Retina (tissue), 1 donor: Measurements from ENCODE around the gene CNGA1.
"Not testable (repeated sequence)": the region's sequence is repeated elsewhere in the genome, so short reads cannot be mapped to it uniquely, and the experiment has no call there.

ENCODE experiments used
- DNase-seq: peaks from one replicate; pipeline ENCODE4 v3.0.0-alpha.2; 2016

The CNGA1 gene

DNA sequence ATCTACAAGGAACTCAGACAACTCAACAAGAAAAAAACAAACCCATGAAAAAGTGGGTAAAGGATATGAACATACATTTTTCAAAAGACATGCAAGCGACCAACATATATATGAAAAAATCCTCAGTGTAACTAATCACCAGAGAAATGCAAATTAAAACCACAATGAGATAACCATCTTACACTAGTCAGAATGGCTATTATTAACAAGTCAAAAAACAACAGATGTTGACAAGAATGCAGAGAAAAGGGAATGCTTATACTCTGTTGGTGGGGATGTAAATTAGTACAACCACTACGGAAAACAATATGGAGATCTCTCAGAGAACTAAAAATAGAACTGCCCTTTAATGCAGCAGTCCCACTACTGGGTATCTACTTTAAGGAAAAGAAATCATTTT lies 12.2 kb upstream of the CNGA1 start:
- DNase-seq, result no peak

DNA sequence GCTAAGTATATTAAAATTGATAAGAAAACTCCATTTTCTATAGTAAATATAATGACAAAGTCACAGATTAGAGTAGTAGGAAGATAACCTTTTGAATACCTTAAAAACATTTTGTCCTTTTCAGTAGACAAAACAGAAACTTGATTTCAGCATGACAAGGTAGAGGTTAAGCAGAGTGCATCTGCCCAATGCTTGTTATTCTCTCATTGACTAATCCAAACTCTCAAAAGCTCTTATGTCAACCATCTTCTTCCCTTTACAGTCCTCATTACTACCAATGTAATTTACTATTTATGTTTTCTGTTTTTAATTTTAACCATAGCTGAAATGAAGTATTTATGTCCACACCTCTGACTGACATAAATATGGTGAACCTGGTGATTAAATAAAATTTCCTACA lies 11.2 kb upstream of the CNGA1 start:
- DNase-seq, result no peak

DNA sequence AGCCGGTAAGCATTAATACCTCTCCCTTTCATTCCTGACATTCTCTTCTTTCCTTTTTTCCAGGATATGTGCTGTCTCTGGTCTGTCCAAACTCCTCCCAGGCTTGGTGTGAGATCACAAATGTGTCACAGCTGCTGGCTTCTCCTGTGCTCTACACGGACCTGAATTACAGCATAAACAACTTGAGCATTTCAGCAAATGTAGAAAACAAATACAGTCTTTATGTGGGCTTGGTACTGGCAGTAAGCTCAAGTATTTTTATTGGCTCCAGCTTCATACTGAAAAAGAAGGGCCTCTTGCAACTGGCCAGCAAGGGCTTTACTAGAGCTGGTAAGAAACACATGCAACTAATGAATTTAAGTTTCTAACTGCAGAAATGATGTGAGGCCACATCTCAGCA lies 8.5 kb upstream of the CNGA1 start:
- no peak for DNase-seq

DNA sequence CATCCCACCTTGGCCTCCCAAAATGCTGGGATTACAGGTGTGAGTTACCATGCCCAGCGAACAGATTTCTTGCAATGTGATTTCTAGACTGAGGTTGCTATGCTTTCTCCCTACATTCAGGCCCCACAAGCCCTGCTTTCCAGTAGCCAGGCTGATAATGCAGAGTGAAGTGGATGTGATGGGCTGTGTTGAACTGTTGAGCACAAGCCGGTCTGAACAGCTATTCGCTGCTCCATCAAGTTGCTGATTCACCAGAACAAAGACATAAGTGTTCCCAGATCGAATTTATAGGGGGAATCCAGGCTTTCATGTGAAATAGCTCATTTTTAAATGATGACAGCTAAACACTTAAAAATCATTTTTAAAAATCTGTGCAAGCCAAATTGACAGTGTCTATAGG lies 8.0 kb upstream of the CNGA1 start:
- no peak for DNase-seq

DNA sequence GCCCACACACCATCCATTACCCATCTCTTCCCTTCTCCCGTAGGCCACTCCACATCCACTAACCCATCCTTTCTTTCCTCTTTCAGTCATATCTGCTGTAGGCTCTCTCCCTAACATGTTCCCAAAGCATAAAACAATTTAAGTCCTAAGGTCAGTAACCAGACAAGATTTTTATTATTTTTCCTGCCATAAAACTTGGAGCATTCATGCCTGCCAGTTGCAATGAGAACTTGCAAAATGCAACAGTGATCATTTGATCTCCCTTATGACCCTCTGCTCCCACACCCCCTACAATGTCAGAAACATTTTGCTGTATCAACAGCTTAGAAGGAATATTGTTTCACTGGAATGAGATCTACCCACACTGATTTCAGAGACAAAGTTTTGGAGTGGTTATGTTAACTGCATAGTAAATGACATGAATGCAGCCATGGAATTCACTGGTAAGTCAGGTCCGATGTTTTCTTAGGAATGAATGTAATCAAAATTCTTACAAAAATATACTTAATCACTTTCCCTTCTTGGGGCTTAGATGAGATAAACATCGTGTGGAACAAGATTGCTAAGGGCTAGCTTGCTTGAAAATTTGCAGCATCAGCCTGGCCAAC lies 5.8 kb upstream of the CNGA1 start:
- DNase-seq, result no peak

DNA sequence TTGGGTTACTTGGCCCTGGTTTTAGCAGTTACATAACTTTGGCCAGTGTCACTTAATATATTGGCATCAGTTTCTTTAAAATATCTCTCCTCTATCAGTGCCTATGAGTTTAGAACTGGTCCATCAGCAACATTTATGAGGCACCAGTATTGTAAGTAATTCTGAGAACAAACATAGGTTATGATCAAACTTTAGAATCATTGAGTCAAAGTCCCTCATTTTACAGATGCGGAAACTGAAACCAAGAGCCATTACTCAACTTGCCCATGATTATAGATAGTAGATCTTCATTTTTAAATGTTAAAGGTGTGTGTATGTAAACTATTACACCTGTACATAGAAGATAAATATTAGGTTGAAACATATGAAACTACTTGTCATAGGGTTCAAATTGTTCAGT lies 4.6 kb upstream of the CNGA1 start:
- no peak for DNase-seq

DNA sequence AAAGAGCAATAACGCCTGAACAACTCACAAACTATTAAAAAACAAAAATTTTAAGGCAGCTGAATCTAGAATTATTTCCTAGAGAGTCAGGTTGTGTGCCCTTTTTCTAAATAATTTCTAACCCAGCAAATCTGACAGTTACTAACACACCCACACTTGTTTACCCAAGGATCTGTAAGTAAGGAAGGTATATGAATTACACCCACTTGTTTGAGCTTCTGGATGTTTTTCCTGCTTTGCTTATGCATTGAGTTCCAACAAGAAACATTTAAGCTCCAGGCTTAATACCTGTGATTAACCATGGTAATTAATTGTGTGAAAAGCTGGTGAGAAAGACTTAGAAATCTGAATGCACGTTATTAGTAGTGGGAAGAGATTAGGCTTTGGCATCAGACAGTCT lies 1.6 kb upstream of the CNGA1 start:
- no peak for DNase-seq

GRCh38 chr4:48017108-48017571 lies 659 bp upstream of the CNGA1 start:
- DNase-seq, result peak; percentile 64

DNA sequence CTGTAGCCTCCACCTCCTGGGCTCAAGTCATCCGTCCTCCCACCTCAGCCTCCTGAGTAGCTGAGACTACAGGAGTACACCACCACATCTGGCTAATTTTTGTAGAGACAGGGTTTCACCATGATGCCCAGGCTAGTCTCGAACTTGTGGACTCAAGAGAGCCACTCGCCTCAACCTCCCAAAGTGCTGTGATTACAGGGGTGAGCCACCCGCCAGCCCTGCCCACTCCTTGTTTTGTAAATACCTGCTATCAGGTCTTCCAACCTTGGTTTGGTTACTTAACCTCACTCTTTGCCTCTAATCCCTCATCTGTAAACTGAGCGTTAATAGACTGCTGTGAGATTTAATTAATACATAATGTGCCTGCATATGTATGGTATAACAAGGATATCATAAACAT lies 803 bp downstream of the CNGA1 start:
- DNase-seq, result no peak

DNA sequence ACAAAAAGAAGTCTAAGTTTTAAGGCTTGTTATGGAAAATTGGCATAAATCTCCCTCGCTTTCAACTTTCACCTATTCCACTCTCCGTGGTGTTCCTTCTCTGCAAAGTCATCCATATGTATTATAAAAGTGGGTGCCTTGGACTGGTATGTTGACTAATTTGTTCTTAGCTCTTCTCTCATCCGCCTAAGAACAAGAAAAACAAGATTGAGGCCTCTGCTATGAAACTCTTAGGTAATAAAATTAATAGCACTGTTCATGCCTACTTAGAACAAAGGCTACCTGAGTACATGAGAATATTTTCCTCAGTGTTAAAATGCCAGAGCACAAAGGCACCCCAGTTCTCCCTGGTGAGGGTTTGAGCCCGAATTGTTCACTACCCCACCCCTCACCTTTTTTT lies 1.3 kb downstream of the CNGA1 start:
- DNase-seq, result no peak

- DNase-seq, result no peak
These were observed 3.7 kb downstream of the CNGA1 start for GRCh38 chr4:48012824-48013223.

DNA sequence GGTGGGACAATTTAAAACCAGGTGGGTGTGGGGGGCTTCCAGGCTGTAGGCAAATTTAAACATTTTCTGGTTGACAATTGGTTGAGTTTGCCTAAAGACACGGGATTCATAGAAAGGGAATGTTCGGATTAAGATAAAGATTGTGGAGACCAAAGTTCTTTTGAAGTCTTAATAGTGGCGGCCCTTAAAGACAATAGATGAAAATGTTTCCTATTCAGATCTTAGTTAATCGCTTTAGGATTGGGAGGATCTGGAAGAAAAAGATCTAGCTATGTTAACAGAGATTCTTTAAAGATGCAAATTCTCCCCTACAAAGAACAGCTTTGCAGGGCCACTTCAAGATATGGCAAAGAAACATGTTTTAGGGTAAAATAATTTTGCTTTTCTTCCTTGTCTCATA lies 4.8 kb downstream of the CNGA1 start:
- DNase-seq, result no peak

- DNase-seq, result not testable (repeated sequence)
These were observed 5.6 kb downstream of the CNGA1 start for GRCh38 chr4:48010906-48011305.

GRCh38 chr4:48008021-48008596 lies 8.4 kb downstream of the CNGA1 start:
- DNase-seq, result no peak

GRCh38 chr4:48005781-48006180 lies 10.7 kb downstream of the CNGA1 start:
- no peak for DNase-seq

GRCh38 chr4:48003568-48003967 lies 12.9 kb downstream of the CNGA1 start:
- DNase-seq, result not testable (repeated sequence)

- DNase-seq, result no peak
These were observed 14.2 kb downstream of the CNGA1 start for GRCh38 chr4:48002267-48002666.

DNA sequence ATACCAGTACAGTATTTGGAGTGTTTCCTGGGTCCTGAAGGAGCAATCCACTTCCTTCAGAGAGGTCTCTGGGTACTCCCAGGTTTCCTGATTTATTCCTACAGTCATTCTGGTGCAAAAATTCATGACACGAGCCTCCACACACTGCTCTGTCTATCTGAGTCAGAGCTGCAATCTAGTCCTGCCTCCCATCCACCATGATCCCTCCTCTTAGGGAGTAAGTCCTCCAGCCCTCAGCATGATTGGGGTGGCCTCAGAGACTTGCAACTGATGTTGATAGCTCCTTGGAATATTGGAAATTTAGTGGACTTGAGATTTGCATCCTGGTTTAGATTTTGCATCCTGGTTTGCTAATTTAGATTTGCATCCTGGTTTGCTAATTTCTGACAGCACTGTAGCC lies 20.5 kb downstream of the CNGA1 start:
- DNase-seq, result no peak

DNA sequence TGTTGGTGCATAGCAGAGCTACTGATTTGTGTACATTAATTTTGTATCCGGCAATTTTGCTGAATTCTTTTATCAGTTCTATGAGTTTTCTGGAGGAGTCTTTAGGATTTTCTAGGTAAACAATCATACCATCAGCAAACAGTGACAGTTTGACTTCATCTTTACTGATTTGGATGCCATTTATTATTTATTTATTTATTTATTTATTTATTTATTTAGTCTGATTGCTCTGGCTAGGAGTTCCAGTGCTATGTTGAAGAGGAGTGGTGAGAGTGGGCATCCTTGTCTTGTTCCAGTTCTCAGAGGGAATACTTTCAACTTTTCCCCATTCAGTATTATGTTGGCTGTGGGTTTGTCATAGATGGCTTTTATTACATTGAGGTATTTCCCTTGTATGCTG lies 24.0 kb downstream of the CNGA1 start:
- not testable (repeated sequence) for DNase-seq

GRCh38 chr4:47990145-47990544 lies 26.3 kb downstream of the CNGA1 start:
- DNase-seq, result no peak

GRCh38 chr4:47974566-47974965 lies 41.9 kb downstream of the CNGA1 start:
- no peak for DNase-seq

GRCh38 chr4:47972721-47973120 lies 43.8 kb downstream of the CNGA1 start:
- no peak for DNase-seq

- no peak for DNase-seq
These were observed 44.3 kb downstream of the CNGA1 start for GRCh38 chr4:47972181-47972580.

GRCh38 chr4:47968847-47969246 lies 47.6 kb downstream of the CNGA1 start:
- no peak for DNase-seq

DNA sequence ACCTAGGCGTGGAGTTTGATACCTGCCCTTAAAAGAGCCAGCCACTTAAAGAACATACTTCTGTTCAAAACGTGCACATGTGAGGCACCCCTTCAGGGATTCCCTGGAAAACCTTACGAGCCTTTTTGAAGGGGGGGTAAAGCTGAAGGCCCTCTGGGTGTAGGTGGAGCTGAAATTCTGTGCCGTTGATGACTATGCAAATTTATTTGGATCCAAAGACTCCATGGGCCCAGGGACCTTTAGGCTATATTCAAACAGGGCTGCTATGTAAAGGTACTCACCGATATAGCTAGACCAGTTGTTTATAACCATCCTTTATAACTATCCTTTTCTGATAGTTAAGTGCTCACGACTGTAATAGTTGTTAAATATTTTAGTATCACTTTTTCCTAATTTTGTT lies 61.8 kb downstream of the CNGA1 start:
- DNase-seq, result no peak
